ENCODE measurements around the gene MIER2.

The MIER2 gene

GRCh38 chr19:383040-383439, 38.4 kb upstream of the MIER2 start:
- H3K27ac ChIP-seq (ENCODE audit: extremely low read depth, low read depth, low read length) = no peak overlapping the region
- H3K36me3 ChIP-seq (ENCODE audit: control insufficient read depth in 2 of 2, insufficient read depth in 1 of 2, low read length in 2 of 2) = no peaks in the 10 kb centered on the region
- H3K9me3 ChIP-seq (ENCODE audit: control insufficient read depth, insufficient read depth, low read depth, low read length) = no peaks in the 10 kb centered on the region
- no peak overlapping the region for H3K4me3 ChIP-seq (ENCODE audit: low read depth, low read length)
- H3K4me1 ChIP-seq (ENCODE audit: control insufficient read depth, insufficient read depth, low read length) = no peaks in the 10 kb centered on the region; the same call in 1 of the 2 replicates
- TF ChIP-seq ZSCAN5A (tag by site-specific recombination; IDR thresholded peaks at IDR 0.05) = no peak
- TF ChIP-seq ZNF211 (tag by site-specific recombination; IDR thresholded peaks at IDR 0.05; ENCODE audit: low read depth) = no peak
- no peak for TF ChIP-seq ZNF560 (tag by site-specific recombination; IDR thresholded peaks at IDR 0.05; ENCODE audit: borderline replicate concordance)
- TF ChIP-seq MZF1 (tag by site-specific recombination; IDR thresholded peaks at IDR 0.05; ENCODE audit: borderline replicate concordance) = no peak
- no peak for TF ChIP-seq ZBTB7A (tag by site-specific recombination; IDR thresholded peaks at IDR 0.05; ENCODE audit: low read depth)
- TF ChIP-seq ZNF837 (tag by site-specific recombination; IDR thresholded peaks at IDR 0.05) = no peak
- no peak for TF ChIP-seq ZNF155 (tag by site-specific recombination; IDR thresholded peaks at IDR 0.05)
- TF ChIP-seq ZNF280D (tag by site-specific recombination; IDR thresholded peaks at IDR 0.05) = no peak
- TF ChIP-seq ZBTB6 (tag by site-specific recombination; IDR thresholded peaks at IDR 0.05) = no peak
- TF ChIP-seq SP2 (tag by site-specific recombination; IDR thresholded peaks at IDR 0.05) = no peak
- no peak for TF ChIP-seq KLF17 (tag by site-specific recombination; IDR thresholded peaks at IDR 0.05)
- TF ChIP-seq ZNF639 (tag by site-specific recombination; IDR thresholded peaks at IDR 0.05) = no peak
- no peak for TF ChIP-seq ZNF623 (tag by site-specific recombination; IDR thresholded peaks at IDR 0.05)
- no peak for TF ChIP-seq ZNF266 (tag by site-specific recombination; IDR thresholded peaks at IDR 0.05; ENCODE audit: low read depth)
- TF ChIP-seq ZBTB21 (tag by site-specific recombination; IDR thresholded peaks at IDR 0.05) = no peak
- TF ChIP-seq REST (tag by site-specific recombination; IDR thresholded peaks at IDR 0.05) = no peak
- ChIA-PET CTCF (interaction anchor here (1.1 to 2.4 kb wide), 2 partner anchors 124 to 128 kb away, joined by 3 to 9 read pairs; no protein-coding TSS in a partner anchor), POLR2A (no interaction called here)

Measured in HEK293 (cell line).